ENCODE measurements around the gene RPL13.

Gene RPL13

DNA sequence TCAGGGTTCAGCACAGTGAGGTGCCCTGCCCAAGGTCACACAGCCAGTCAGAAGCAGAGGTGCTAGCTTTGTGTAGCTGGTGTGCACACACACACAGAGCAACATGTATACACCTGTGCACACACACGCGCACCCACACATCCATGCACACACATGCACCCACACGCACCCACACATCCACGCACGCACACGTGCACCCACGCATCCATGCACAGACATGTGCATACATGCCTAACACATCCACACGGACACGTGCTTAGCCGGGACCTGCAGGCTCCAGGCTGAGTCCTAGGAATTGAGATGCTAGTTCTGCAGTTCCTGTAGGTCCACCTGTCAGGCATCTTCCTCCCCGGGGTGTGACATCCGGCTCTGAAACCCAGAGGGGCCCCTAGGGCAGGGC, 39.9 kb downstream of the RPL13 start:
- DNase-seq, result no peak

DNA sequence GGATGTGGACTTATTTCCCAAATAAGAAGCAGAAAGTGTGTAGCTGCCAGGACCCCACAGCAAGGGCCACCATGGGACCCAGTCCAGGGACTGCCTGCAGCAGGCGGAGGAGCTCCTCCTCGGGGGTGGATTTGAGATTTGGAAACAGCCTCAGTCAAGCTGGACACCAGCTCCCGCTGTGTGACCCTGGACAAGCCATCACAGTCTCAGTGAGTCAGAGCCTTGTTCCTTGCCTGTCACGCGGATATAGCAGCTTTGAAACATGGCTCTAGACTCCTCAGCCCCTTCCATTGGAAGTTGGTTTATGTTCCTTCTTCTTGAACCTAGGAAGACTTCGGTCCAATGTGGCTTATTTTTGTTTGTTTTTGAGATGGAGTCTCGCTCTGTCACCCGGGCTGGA, 40.5 kb downstream of the RPL13 start:
- DNase-seq, result no peak

DNA sequence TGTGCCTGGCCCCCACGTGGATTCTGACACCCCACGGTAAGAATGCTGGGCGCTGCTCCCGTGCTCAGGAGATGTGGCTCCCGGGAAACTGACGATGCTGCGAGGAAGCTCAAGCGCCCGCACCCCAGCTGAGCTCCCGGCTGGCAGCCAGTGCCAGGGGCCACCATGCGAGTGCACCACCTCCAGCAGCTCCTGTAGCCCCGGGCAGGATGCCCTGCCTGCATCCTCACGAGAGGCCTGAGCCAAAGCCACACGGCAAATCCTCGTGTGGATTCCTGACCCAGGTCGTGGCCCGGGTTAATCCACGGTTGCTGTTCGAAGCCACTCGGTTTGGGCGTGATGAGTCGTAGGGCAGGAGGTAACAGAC, 41.4 kb downstream of the RPL13 start:
- DNase-seq, result no peak

DNA sequence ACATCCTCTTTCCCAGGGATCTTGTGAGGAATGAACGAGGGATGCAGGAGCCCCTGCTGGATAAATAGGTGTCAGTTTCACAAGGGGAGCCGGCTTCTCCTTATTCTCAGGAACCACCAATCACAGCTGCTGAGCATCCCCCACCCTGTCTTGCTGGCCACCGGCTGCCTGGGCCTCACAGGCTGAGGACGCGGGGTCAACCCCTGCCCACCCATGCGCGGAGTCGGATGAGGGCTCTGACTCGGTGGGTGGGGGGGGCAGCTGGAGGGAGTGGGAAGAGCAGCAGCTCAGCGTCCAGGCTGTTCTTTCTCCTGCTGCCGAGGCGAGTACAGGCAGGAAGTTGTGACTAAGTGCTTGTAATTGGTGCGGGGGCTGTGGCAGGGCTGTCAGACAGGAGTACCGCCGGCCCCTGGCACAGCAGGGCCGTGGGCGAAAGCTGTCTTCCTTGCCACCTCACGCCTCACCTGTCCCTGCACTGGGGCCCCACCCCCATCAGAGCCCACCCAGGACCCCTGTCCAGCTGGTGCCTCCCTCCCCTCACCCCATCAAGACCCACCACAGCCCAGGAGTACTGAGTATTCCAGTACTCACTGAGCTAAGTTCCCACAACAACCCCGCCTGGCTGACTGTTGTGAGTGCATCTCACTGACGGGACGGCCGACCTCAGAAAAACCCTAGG, 41.9 kb downstream of the RPL13 start:
- no peak for DNase-seq

DNA sequence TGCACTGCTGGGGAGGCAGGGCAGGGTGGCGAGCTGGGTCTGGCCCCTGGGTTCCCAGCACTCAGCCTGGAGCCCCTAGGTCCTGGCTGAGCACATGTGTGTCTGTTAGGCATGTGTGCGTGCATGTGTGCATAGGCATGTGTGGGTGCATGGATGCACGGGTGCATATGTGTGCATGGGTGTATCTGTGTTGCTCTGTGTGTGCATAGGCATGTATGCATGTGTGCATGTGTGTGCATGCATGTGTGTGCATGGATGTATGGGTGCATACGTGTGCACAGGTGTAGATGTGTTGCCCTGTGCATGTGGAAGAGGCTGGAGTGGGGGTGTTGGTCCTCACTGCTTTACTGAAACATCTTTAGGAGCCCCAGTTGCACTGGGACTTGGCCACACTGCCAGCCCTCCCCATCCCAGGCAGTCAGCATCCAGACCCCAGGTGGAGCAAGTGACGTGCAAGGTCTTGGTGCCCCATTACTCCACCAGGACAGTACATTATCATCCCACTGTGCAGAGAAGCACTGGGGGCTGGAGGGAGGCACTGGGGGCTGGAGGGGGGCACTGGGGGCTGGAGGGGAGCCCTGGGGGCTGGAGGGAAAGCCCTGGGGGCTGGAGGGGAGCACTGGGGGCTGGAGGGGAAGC, 42.6 kb downstream of the RPL13 start:
- DNase-seq, result no peak

DNA sequence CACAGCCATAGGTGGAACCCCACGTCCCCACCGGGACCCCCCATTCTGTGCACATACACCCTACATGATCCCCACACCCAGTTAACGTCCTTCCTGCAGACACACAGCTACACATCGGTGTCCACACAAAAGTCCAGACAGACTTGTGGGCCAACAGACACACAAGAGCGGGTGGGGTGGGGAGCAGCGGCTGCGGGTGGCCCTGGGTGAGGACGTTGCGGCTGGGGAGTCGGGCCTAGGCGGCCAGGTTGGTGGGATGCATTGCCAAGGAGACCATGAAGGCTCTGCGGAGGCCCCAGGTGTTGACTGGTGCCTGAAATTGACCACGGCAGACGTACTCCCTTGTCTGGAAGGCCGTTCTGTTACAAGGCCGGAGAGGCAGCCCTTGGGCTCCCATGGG, 44.3 kb downstream of the RPL13 start:
- DNase-seq, result no peak

DNA sequence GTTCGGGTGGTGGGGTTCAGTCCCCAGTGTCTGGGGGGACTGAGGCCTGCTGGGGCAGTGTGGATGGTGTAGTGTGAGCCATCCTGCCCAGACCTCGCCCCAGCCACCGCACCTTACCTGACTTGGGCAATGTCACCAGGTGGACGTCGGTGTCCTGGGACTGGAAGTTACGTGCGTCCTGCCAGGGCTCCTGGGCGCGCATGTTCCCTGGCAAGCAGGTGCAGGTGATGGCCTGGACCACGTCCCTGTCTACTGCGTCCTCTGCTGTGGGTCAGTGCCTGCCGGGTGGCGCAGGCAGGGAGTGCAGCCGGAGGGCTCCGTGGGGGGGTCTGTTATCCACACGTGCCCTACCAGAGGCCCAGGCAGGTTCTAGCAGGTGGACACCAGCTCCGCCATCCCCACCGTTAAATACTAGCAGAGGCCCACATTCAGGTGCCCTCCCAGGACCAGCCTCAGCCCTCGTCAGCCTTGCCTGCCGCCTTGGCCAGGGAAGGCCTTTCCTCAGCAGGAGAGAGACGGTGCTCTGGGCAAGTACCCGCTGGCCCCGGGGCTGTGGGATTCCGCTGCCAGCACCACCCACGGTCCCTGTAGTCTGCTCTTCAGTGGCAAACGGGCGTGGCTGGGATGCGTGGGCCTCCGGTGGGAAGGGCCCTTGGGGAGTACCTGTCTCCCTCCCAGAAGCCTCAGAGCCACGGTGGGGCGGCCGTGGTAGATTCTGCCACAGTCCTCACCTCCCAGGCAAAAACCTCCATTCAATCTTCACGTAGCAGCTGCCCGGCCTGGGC, 44.9 kb downstream of the RPL13 start:
- DNase-seq, result no peak

DNA sequence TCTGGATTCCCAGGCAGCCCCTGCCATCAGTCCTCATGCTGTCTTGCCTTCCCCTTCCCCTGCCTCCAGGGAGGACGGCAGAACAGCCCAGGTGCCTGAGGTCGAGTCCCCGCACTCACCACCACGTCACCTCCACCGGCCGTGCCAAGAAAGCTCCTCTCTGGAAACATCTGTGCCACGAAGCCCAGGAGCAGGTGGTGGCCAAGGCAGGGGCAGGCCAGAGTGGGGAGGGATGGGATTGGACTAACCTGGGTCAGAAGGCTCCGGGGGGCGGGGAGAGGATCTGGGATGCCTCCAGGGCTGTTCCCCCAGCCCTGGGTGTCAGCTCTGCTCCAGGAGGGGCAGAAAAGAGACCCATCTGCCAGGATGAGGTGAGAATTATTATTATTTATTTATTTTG, 45.5 kb downstream of the RPL13 start:
- DNase-seq, result no peak

DNA sequence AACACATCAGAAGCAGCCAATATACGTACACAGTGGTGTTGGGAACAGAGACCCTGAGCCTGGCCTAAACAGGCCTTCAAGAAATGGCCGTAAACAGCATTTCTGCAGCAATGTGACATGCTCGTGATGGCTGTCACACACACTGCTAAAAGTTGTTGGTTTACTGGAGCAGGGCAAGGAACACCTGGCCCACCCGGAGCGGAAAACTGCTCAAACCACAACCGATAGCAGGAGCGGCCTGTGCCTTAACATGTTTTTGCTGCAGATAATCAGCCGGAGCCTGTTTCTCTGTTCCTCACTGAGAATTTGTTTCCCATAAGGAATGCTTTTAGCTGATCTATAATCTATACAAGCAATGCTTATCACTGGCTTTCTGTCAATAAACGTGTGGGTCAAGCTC, 47.0 kb downstream of the RPL13 start:
- no peak for DNase-seq

DNA sequence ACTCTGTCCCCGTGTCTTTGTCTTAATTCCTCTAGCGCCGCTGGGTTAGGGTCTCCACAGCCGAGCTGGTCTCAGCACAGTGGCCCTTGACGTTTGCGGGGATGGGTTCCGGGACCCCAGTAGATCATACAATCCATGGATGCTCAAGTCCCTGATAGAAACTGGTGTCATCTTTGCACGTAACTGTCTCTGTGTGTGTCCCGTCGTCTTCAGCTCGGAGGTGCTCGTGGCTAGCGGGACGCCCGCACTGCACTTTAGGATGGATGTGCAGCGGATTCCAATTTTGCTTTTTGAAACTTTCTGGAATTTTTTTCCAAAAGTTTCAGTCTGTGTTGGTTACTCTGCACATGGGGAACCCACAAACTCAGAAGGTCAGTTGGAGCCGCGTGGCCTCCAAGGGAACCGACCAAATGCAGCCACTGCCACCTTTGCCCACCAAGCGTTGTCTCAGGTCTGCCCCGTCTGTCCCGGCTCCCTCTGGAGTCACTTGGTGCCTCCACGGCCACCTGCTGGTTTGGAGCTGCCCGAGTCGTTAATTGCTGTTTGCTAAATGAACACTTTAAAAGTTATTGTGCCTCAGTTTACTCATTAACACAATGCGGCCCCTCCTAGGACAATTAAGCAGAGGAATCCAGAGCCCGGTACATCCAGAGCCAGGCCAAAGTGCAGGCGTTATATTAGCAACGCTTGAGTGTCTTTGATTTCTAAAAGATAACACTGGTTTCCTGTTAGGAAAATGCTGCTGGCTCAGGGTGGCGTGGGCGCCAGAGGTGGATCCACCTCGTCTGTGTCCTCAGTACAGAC, 47.7 kb downstream of the RPL13 start:
- no peak for DNase-seq

DNA sequence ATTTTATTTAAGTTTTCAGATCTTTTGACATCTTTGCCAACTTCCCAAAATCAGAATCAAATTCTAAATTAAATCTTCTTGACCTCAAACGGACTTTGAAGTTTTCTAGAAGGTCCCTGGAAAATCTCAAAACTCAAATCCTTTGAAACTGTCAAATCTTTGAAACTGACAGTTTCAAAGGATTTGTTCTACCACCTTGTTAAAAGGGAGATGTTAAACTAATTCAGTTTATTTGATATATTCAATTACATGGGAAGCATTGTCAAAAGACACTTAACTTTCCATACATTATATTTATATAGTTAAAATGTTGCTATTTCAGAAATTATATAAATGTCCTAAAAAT, 49.6 kb downstream of the RPL13 start:
- no peak for DNase-seq

DNA sequence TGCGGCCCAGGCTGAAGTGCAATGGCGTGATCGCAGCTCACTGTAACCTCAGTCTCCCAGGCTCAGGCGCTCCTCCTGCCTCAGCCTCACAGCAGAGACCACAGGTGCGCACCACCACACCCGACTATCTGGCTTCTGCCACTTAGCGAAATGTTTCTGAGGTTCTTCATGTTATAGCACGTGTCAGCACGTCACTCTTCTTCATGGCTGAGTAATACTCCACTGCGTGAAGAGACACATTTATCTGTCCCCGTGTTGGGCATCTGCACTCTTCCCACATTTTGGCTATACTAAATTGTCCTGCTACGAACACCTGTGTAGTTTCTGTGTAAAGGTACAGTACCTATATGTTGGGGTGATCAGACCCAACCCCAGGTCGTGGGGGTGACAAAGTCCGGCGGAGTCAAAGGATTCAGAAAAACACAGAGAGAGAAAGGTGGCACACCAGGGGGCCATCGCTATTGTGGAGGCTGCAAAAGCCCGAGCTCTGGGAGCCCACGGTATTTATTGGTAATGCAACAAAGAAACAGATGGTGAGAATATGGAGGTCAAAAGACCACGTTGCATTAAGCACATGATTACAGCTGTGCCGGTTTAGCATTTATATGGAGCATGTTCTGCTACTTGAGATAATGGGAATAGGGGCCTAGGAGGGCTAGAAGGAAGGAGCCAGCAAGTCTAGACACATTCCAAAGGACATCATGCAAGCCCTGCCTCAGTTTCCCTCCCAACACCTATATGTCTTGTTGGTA, 52.1 kb downstream of the RPL13 start:
- no peak for DNase-seq

DNA sequence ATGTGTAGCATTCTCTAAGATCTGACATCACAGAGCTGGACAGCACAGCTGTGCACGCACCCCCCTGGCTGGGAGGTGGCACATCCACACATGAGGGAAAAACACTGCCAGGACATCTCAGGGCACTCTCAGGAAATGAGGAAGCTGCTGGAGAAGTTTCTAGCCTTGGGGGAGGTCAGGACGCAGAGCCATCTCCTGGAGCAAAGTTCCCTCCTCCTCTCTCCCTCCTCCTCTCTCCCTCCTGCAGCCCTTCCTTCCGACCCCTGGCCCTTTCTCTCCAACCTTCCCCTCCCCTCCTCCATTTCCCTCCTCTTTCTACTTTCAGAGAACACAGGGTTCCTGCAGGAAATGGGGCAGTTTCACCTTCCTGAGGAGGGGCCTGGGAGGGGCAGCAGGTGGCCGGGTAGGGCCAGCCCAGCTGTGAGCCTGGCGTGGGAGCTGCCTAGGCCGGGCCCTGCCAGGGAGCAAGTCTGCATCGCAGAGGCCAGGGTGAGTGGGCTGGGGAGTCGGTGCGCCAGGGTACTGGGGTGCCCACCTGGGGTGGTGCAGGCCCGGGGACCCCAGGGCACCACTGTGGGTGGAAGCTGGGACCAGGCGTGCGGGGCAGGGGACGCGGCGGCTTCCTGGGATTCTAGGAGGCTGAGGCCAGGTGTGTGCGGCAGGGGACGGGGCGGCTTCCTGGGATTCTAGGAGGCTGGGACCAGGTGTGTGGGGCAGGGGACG, 52.9 kb downstream of the RPL13 start, which contains the start of gene DPEP1:
Gene DPEP1, plus strand, starts transcription at position 412 of the 723 bp plus-strand sequence. CDS start 16,769 bp downstream, outside the sequence.
- no peak for DNase-seq

DNA sequence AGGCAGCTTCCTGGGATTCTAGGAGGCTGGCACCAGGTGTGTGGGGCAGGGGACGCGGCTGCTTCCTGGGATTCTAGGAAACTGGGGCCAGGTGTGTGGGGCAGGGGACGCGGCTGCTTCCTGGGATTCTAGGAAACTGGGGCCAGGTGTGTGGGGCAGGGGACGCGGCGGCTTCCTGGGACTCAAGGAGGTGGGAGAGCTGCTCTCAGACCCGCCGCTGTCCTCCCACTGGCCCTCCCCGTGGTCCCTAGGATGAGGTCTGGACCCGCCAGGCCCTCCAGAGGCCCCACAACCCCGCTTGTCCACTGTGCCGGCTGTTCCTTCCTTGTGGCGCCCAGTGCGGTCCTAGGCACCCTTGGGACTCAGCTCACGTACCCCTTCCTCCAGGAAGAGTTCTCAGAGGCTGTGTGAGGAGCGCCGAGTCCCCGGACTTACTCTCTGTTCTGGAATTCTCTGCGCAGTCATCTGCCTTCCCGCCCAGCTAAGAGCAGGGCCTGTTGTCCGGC, 53.5 kb downstream of the RPL13 start:
- DNase-seq, result no peak

All from NCI-H510A (cell line).